Progenitor cell of endocrine pancreas (in vitro differentiated cells): ENCODE results near the gene RBMS1. TPM values are rescaled to one million over a fixed set of nuclear protein-coding genes. Genes with fewer than 3 reads are reported as not detected.
"Not testable (repeated sequence)": the region's sequence is repeated elsewhere in the genome, so short reads cannot be mapped to it uniquely, and the experiment has no call there.

Experiments
- DNase-seq: peaks from one replicate; pipeline ENCODE4 v3.0.0; 2021; ENCODE audit warnings: low spot score; ENCODE audit not compliant: unreplicated experiment
- H3K27ac Mint-ChIP-seq: 2 replicates; pipeline ENCODE4 v1.8.0; 2021; ENCODE audit warnings: mild to moderate bottlenecking, moderate library complexity, mixed read lengths
- H3K27me3 Mint-ChIP-seq: 2 replicates; pipeline ENCODE4 v1.8.0; 2021; ENCODE audit warnings: mixed read lengths
- H3K36me3 Mint-ChIP-seq: 2 replicates; pipeline ENCODE4 v1.8.0; 2022; ENCODE audit warnings: mixed read lengths; ENCODE audit not compliant: insufficient read depth
- H3K4me1 Mint-ChIP-seq: 2 replicates; pipeline ENCODE4 v1.8.0; 2021; ENCODE audit warnings: low read depth, mixed read lengths
- H3K4me3 Mint-ChIP-seq: 2 replicates; pipeline ENCODE4 v1.8.0; 2021; ENCODE audit warnings: low read depth, mild to moderate bottlenecking, moderate library complexity, mixed read lengths
- H3K9me3 Mint-ChIP-seq: 2 replicates; pipeline ENCODE4 v1.8.0; 2021; ENCODE audit warnings: low read depth, mixed read lengths
- CTCF ChIP-seq: fragments of 200-600 bp; sonication (generic); IDR thresholded peaks from one replicate; pipeline ENCODE4 v1.5.0; 2021; ENCODE audit warnings: antibody characterized with exemption, mild to moderate bottlenecking; ENCODE audit not compliant: unreplicated experiment
- total RNA-seq: library from RNA; stranded (reverse); gene quantifications from 2 replicates; pipeline ENCODE4 v1.2.1, GENCODE V29; 2021

The RBMS1 gene
- total RNA-seq, 1 donor from 2014 or later = 59.8 TPM

- Mint-ChIP-seq H3K27me3 (no peaks in the 10 kb centered on the region), H3K4me3 (no peak overlapping the region), H3K27ac (no peak overlapping the region), H3K9me3 (no peaks in the 10 kb centered on the region), H3K36me3 (no peaks in the 10 kb centered on the region), H3K4me1 (peaks cover 43% of the 10 kb centered on the region)
- DNase-seq = no peak
- no peak for TF ChIP-seq CTCF
Measured at GRCh38 chr2:160368988-160369930, 124.3 kb downstream of the RBMS1 start.

- peaks cover 53% of the 10 kb centered on the region for H3K4me1 Mint-ChIP-seq
- H3K27ac Mint-ChIP-seq = no peak overlapping the region
- no peaks in the 10 kb centered on the region for H3K36me3 Mint-ChIP-seq
- H3K4me3 Mint-ChIP-seq = no peak overlapping the region
- DNase-seq = no peak
- H3K27me3 Mint-ChIP-seq = no peaks in the 10 kb centered on the region
- no peak for TF ChIP-seq CTCF
- no peaks in the 10 kb centered on the region for H3K9me3 Mint-ChIP-seq
Measured at GRCh38 chr2:160367887-160368286, 125.7 kb downstream of the RBMS1 start.

GRCh38 chr2:160367139-160367538 is 126.5 kb downstream of the RBMS1 start:
- H3K27ac Mint-ChIP-seq = not testable (repeated sequence)
- peaks cover 48% of the 10 kb centered on the region for H3K4me1 Mint-ChIP-seq

GRCh38 chr2:160366474-160366873 is 127.1 kb downstream of the RBMS1 start:
- no peak overlapping the region for H3K4me3 Mint-ChIP-seq
- no peak for DNase-seq
- H3K4me1 Mint-ChIP-seq = peaks cover 44% of the 10 kb centered on the region
- H3K27ac Mint-ChIP-seq = no peak overlapping the region
- no peaks in the 10 kb centered on the region for H3K9me3 Mint-ChIP-seq
- peaks cover 4% of the 10 kb centered on the region for H3K27me3 Mint-ChIP-seq
- no peak for TF ChIP-seq CTCF
- no peaks in the 10 kb centered on the region for H3K36me3 Mint-ChIP-seq

More at GRCh38 chr2:160367139-160367538, 126.5 kb downstream of the RBMS1 start:
- not testable (repeated sequence) for H3K27me3 Mint-ChIP-seq, H3K4me3 Mint-ChIP-seq, H3K9me3 Mint-ChIP-seq, H3K36me3 Mint-ChIP-seq, DNase-seq

GRCh38 chr2:160365716-160366367 is 127.8 kb downstream of the RBMS1 start:
- DNase-seq = no peak
- TF ChIP-seq CTCF = no peak
- Mint-ChIP-seq H3K4me1 (peaks cover 39% of the 10 kb centered on the region), H3K4me3 (no peak overlapping the region), H3K36me3 (no peaks in the 10 kb centered on the region), H3K27me3 (peaks cover 4% of the 10 kb centered on the region), H3K27ac (no peak overlapping the region), H3K9me3 (no peaks in the 10 kb centered on the region)
